ENCODE measurements around the gene EIF2A. TPM values are rescaled to one million over a fixed set of nuclear protein-coding genes. Genes with fewer than 3 reads are reported as not detected.

The EIF2A gene
- polyA plus RNA-seq, 3 donors: 48.5 to 88.7 (median 50.8) TPM

- DNase-seq: no peak
- no peaks in the 10 kb centered on the region for H3K9me3 Mint-ChIP-seq
- H3K27me3 Mint-ChIP-seq (ENCODE audit: low read depth in 3 of 3): no peaks in the 10 kb centered on the region
- Histone ChIP-seq H3K36me3 (replicated peaks in 1 of 2; ENCODE audit: control insufficient read depth in 1 of 2, insufficient read depth in 2 of 2, low read length in 2 of 2) (peaks cover 71 to 90% of the 10 kb centered on the region in 2 donors), H2AFZ (ENCODE audit: insufficient read depth, low read depth, low read length, poor library complexity, severe bottlenecking) (no peak overlapping the region), H3K27me3 (ENCODE audit: control insufficient read depth in 2 of 2, insufficient read depth in 2 of 2, low read length in 2 of 2) (no peaks in the 10 kb centered on the region), H3K9ac (ENCODE audit: insufficient read depth, low read length, poor library complexity, severe bottlenecking) (no peak overlapping the region), H3K27ac (ENCODE audit: low read depth in 1 of 2, low read length in 2 of 2) (no peak overlapping the region), H3K4me3 (replicated peaks in 1 of 3; ENCODE audit: low read depth in 2 of 3, low read length in 3 of 3) (no peak overlapping the region), H3K9me3 (replicated peaks in 1 of 2; ENCODE audit: control insufficient read depth in 1 of 2, insufficient read depth in 1 of 2, low read length in 2 of 2) (no peaks in the 10 kb centered on the region), H3K79me2 (ENCODE audit: insufficient read depth, low read length) (no peaks in the 10 kb centered on the region), H3K4me1 (ENCODE audit: control insufficient read depth in 1 of 2, insufficient read depth in 2 of 2, low read length in 2 of 2) (no peaks in the 10 kb centered on the region), H3K4me2 (replicated peaks; ENCODE audit: extremely low read depth, low read length, poor library complexity, severe bottlenecking) (no peak overlapping the region), H4K20me1 (ENCODE audit: insufficient read depth, low read length) (no peaks in the 10 kb centered on the region)
- no CpG with 5 or more reads among the region's 2 CpGs for WGBS (ENCODE audit: insufficient coverage)
- no peak overlapping the region for H3K27ac Mint-ChIP-seq
- peaks cover 51 to 65% of the 10 kb centered on the region in 2 donors for H3K36me3 Mint-ChIP-seq
- intact Hi-C loops (cut with micrococcal nuclease): no loop called here
- no peaks in the 10 kb centered on the region for H3K4me1 Mint-ChIP-seq
- TF ChIP-seq, protein P1, sequence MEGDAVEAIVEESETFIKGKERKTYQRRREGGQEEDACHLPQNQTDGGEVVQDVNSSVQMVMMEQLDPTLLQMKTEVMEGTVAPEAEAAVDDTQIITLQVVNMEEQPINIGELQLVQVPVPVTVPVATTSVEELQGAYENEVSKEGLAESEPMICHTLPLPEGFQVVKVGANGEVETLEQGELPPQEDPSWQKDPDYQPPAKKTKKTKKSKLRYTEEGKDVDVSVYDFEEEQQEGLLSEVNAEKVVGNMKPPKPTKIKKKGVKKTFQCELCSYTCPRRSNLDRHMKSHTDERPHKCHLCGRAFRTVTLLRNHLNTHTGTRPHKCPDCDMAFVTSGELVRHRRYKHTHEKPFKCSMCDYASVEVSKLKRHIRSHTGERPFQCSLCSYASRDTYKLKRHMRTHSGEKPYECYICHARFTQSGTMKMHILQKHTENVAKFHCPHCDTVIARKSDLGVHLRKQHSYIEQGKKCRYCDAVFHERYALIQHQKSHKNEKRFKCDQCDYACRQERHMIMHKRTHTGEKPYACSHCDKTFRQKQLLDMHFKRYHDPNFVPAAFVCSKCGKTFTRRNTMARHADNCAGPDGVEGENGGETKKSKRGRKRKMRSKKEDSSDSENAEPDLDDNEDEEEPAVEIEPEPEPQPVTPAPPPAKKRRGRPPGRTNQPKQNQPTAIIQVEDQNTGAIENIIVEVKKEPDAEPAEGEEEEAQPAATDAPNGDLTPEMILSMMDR (IDR thresholded peaks at IDR 0.05): no peak
- no peak overlapping the region for H3K4me3 Mint-ChIP-seq
Observed at GRCh38 chr3:150582620-150583019, 36.0 kb downstream of the EIF2A start.

- Histone ChIP-seq H3K9me3 (replicated peaks in 1 of 2; ENCODE audit: control insufficient read depth in 1 of 2, insufficient read depth in 1 of 2, low read length in 2 of 2) (no peaks in the 10 kb centered on the region), H3K4me2 (replicated peaks; ENCODE audit: extremely low read depth, low read length, poor library complexity, severe bottlenecking) (no peak overlapping the region), H3K9ac (ENCODE audit: insufficient read depth, low read length, poor library complexity, severe bottlenecking) (no peak overlapping the region), H3K4me1 (ENCODE audit: control insufficient read depth in 1 of 2, insufficient read depth in 2 of 2, low read length in 2 of 2) (no peaks in the 10 kb centered on the region), H2AFZ (ENCODE audit: insufficient read depth, low read depth, low read length, poor library complexity, severe bottlenecking) (no peak overlapping the region), H4K20me1 (ENCODE audit: insufficient read depth, low read length) (no peaks in the 10 kb centered on the region), H3K79me2 (ENCODE audit: insufficient read depth, low read length) (no peaks in the 10 kb centered on the region), H3K27ac (ENCODE audit: low read depth in 1 of 2, low read length in 2 of 2) (no peak overlapping the region), H3K27me3 (ENCODE audit: control insufficient read depth in 2 of 2, insufficient read depth in 2 of 2, low read length in 2 of 2) (no peaks in the 10 kb centered on the region), H3K36me3 (replicated peaks in 1 of 2; ENCODE audit: control insufficient read depth in 1 of 2, insufficient read depth in 2 of 2, low read length in 2 of 2) (peaks cover 69 to 85% of the 10 kb centered on the region in 2 donors), H3K4me3 (replicated peaks in 1 of 3; ENCODE audit: low read depth in 2 of 3, low read length in 3 of 3) (no peak overlapping the region)
- H3K4me3 Mint-ChIP-seq: no peak overlapping the region
- no peaks in the 10 kb centered on the region for H3K27me3 Mint-ChIP-seq (ENCODE audit: low read depth in 3 of 3)
- peaks cover 49 to 67% of the 10 kb centered on the region in 2 donors for H3K36me3 Mint-ChIP-seq
- H3K9me3 Mint-ChIP-seq: no peaks in the 10 kb centered on the region
- no peak overlapping the region for H3K27ac Mint-ChIP-seq
- no peak for DNase-seq
- intact Hi-C loops (cut with micrococcal nuclease): no loop called here
- H3K4me1 Mint-ChIP-seq: no peaks in the 10 kb centered on the region
- WGBS (ENCODE audit: insufficient coverage): no CpG with 5 or more reads among the region's 1 CpG
- TF ChIP-seq, protein P1 (IDR thresholded peaks at IDR 0.05): no peak
Observed at GRCh38 chr3:150583028-150583427, 36.4 kb downstream of the EIF2A start.
